Right cardiac atrium (tissue), 5 donors: ENCODE results near the gene TTC33. TPM values are rescaled to one million over a fixed set of nuclear protein-coding genes. Genes with fewer than 3 reads are reported as not detected.

Source experiments
- ATAC-seq, 2 donors: fragments of 200-7000 bp; cut with Tn5 transposase; one replicate each; pipeline versions ENCODE4 v1.8.0 to v1.9.1; 2020; ENCODE audit warnings: moderate library complexity in 2 of 2, mild to moderate bottlenecking in 1 of 2
- DNase-seq, 3 donors: peaks; one replicate each; pipeline ENCODE4 v3.0.0-alpha.2; 2020
- H3K27ac ChIP-seq: one replicate; pipeline ENCODE4 v1.5.1; 2013; ENCODE audit warnings: mild to moderate bottlenecking, low read length, control low read depth, moderate library complexity
- H3K27me3 ChIP-seq: one replicate; pipeline ENCODE4 v1.6.1; 2013; ENCODE audit not compliant: control insufficient read depth, insufficient read depth
- H3K4me1 ChIP-seq: one replicate; pipeline ENCODE4 v1.6.1; 2013; ENCODE audit warnings: low read length; ENCODE audit not compliant: control insufficient read depth, insufficient read depth
- H3K4me3 ChIP-seq: one replicate; pipeline ENCODE4 v1.5.1; 2013; ENCODE audit warnings: low read length, control low read depth
- H3K9me3 ChIP-seq: one replicate; pipeline ENCODE4 v1.6.1; 2013; ENCODE audit warnings: low read length; ENCODE audit not compliant: control insufficient read depth
- WGBS: extraction: QIAGEN DNeasy Blood & Tissue Kit; methylation state at CpG from one replicate; pipeline ENCODE4 v1.1.7; 2013; 5-methylcytosine and 5-hydroxymethylcytosine counted together
- intact Hi-C, 4 donors: fragments of 100-400 bp; cut with DNase I; formaldehyde crosslinking; loops; one replicate each; pipeline versions ENCODE4 v1.11.0 to v1.14.0; 2022 to 2023
- polyA plus RNA-seq: library from polyadenylated mRNA; stranded (reverse); fragments of 200-250 nt; gene quantifications from one replicate; pipeline ENCODE4 v1.2.3, GENCODE V29; 2013
- total RNA-seq, 4 donors: library from RNA; stranded (reverse); fragmentation: NEBNext Ultra II Directional; extraction: Animal tissue kit (Norgen Biotek cat#: 25700); gene quantifications; one replicate each; pipeline ENCODE4 v1.2.1, GENCODE V29; 2021
- donor health status: healthy with polysubstance abuse.
- donor health status: DM: no; HTN: yes; CAD: no.
- donor health status: DM: no; HTN: no; CAD: no.
- donor health status: DM: no; HTN: yes; CAD: no; lungs with severe emphysema.
- donor health status: DM: yes; HTN: yes; CAD: no.

The TTC33 gene
- total and polyA plus RNA-seq, 5 donors, result 7.2 to 17.5 (median 16.7) TPM

GRCh38 chr5:40547994-40548575 lies 207.7 kb downstream of the TTC33 start:
- DNase-seq, result no peak
- Histone ChIP-seq H3K27me3 (no peaks in the 10 kb centered on the region), H3K4me3 (no peak overlapping the region), H3K27ac (no peak overlapping the region), H3K4me1 (no peaks in the 10 kb centered on the region), H3K9me3 (no peaks in the 10 kb centered on the region)
- no peak for ATAC-seq
- 64% methylated on average over 3 of the region's 3 CpGs for WGBS
- intact Hi-C loops, result no loop called here

GRCh38 chr5:40547557-40547956 lies 208.2 kb downstream of the TTC33 start:
- no peak overlapping the region for H3K27ac ChIP-seq
- H3K27me3 ChIP-seq, result no peaks in the 10 kb centered on the region
- no peaks in the 10 kb centered on the region for H3K4me1 ChIP-seq
- intact Hi-C loops, result no loop called here
- no peak for DNase-seq
- no peak for ATAC-seq
- WGBS, result 94% methylated on average over 4 of the region's 4 CpGs
- no peak overlapping the region for H3K4me3 ChIP-seq
- no peaks in the 10 kb centered on the region for H3K9me3 ChIP-seq

- H3K27me3 ChIP-seq, result no peaks in the 10 kb centered on the region
- H3K4me1 ChIP-seq, result no peaks in the 10 kb centered on the region
- intact Hi-C loops, result no loop called here
- ATAC-seq (no peak), DNase-seq (no peak)
- no peak overlapping the region for H3K4me3 ChIP-seq
- no peaks in the 10 kb centered on the region for H3K9me3 ChIP-seq
- H3K27ac ChIP-seq, result no peak overlapping the region
These were observed 215.5 kb downstream of the TTC33 start for GRCh38 chr5:40540301-40540700.

- intact Hi-C loops, result no loop called here
- DNase-seq, result no peak
- no peaks in the 10 kb centered on the region for H3K4me1 ChIP-seq
- WGBS, result 50% methylated on average over 1 of the region's 1 CpG
- H3K27me3 ChIP-seq, result no peaks in the 10 kb centered on the region
- no peaks in the 10 kb centered on the region for H3K9me3 ChIP-seq
- no peak overlapping the region for H3K4me3 ChIP-seq
- no peak overlapping the region for H3K27ac ChIP-seq
- no peak for ATAC-seq
These were observed 231.1 kb downstream of the TTC33 start for GRCh38 chr5:40524677-40525076.

GRCh38 chr5:40521925-40522324 lies 233.8 kb downstream of the TTC33 start:
- Histone ChIP-seq H3K9me3 (peaks cover 2% of the 10 kb centered on the region), H3K4me3 (no peak overlapping the region), H3K4me1 (no peaks in the 10 kb centered on the region), H3K27me3 (no peaks in the 10 kb centered on the region), H3K27ac (no peak overlapping the region)
- intact Hi-C loops, result no loop called here
- ATAC-seq (peak in 1 of 2 donors; percentile 29), DNase-seq (no peak)

GRCh38 chr5:40521108-40521785 lies 234.5 kb downstream of the TTC33 start:
- Histone ChIP-seq H3K27ac (no peak overlapping the region), H3K9me3 (peaks cover 2% of the 10 kb centered on the region), H3K4me3 (no peak overlapping the region), H3K4me1 (no peaks in the 10 kb centered on the region), H3K27me3 (no peaks in the 10 kb centered on the region)
- intact Hi-C loops, result no loop called here
- WGBS, result 69% methylated on average over 3 of the region's 3 CpGs
- ATAC-seq, result no peak
- DNase-seq, result no peak

- intact Hi-C loops, result no loop called here
- Histone ChIP-seq H3K4me1 (no peaks in the 10 kb centered on the region), H3K4me3 (no peak overlapping the region), H3K27me3 (no peaks in the 10 kb centered on the region), H3K9me3 (peaks cover 4% of the 10 kb centered on the region), H3K27ac (no peak overlapping the region)
- ATAC-seq, result no peak
- 88% methylated on average over 4 of the region's 4 CpGs for WGBS
- DNase-seq, result no peak
These were observed 237.3 kb downstream of the TTC33 start for GRCh38 chr5:40518485-40518917.

- Histone ChIP-seq H3K9me3 (peaks cover 4% of the 10 kb centered on the region), H3K4me1 (no peaks in the 10 kb centered on the region), H3K27me3 (no peaks in the 10 kb centered on the region), H3K27ac (no peak overlapping the region), H3K4me3 (no peak overlapping the region)
- 74% methylated on average over 4 of the region's 4 CpGs for WGBS
- DNase-seq (no peak), ATAC-seq (no peak)
- intact Hi-C loops, result no loop called here
These were observed 240.3 kb downstream of the TTC33 start for GRCh38 chr5:40515476-40515875.

GRCh38 chr5:40514976-40515375 lies 240.8 kb downstream of the TTC33 start:
- no peak overlapping the region for H3K27ac ChIP-seq
- H3K4me1 ChIP-seq, result no peaks in the 10 kb centered on the region
- no peaks in the 10 kb centered on the region for H3K27me3 ChIP-seq
- H3K9me3 ChIP-seq, result peaks cover 4% of the 10 kb centered on the region
- ATAC-seq (no peak), DNase-seq (no peak)
- whole genome bisulfite sequencing, result 65% methylated on average over 5 of the region's 5 CpGs
- intact Hi-C loops, result no loop called here
- no peak overlapping the region for H3K4me3 ChIP-seq

GRCh38 chr5:40511801-40512200 lies 244.0 kb downstream of the TTC33 start:
- Histone ChIP-seq H3K4me3 (no peak overlapping the region), H3K4me1 (no peaks in the 10 kb centered on the region), H3K9me3 (peaks cover 2% of the 10 kb centered on the region), H3K27ac (no peak overlapping the region), H3K27me3 (no peaks in the 10 kb centered on the region)
- DNase-seq (no peak), ATAC-seq (no peak)
- WGBS, result 84% methylated on average over 1 of the region's 1 CpG
- intact Hi-C loops, result no loop called here

GRCh38 chr5:40507095-40507494 lies 248.7 kb downstream of the TTC33 start:
- WGBS, result 63% methylated on average over 2 of the region's 2 CpGs
- no peaks in the 10 kb centered on the region for H3K9me3 ChIP-seq
- no peak overlapping the region for H3K4me3 ChIP-seq
- DNase-seq, result no peak
- no peaks in the 10 kb centered on the region for H3K27me3 ChIP-seq
- no peak overlapping the region for H3K27ac ChIP-seq
- no peaks in the 10 kb centered on the region for H3K4me1 ChIP-seq
- ATAC-seq, result no peak
- intact Hi-C loops, result no loop called here

- H3K27ac ChIP-seq, result no peak overlapping the region
These were observed 250.7 kb downstream of the TTC33 start for GRCh38 chr5:40505031-40505430.

More at GRCh38 chr5:40505031-40505430, 250.7 kb downstream of the TTC33 start:
- no peak overlapping the region for H3K4me3 ChIP-seq
- no peaks in the 10 kb centered on the region for H3K4me1 ChIP-seq
- ATAC-seq (no peak), DNase-seq (no peak)
- H3K9me3 ChIP-seq, result no peaks in the 10 kb centered on the region
- H3K27me3 ChIP-seq, result no peaks in the 10 kb centered on the region
- intact Hi-C loops, result no loop called here
- WGBS, result 83% methylated on average over 4 of the region's 4 CpGs
